Stimulated activated CD8-positive, alpha-beta memory T cell treated with anti-CD3 and anti-CD28 coated beads, Interleukin-2, amount 100 ng/mL, for 1 hour (primary cell): ENCODE data around the gene GSTM3.

Source experiments
- DNase-seq, 2 donors: peaks; one replicate each; pipeline ENCODE4 v3.0.0-alpha.2; 2020; ENCODE audit warnings: low read depth in 2 of 2

GSTM3 gene

DNA sequence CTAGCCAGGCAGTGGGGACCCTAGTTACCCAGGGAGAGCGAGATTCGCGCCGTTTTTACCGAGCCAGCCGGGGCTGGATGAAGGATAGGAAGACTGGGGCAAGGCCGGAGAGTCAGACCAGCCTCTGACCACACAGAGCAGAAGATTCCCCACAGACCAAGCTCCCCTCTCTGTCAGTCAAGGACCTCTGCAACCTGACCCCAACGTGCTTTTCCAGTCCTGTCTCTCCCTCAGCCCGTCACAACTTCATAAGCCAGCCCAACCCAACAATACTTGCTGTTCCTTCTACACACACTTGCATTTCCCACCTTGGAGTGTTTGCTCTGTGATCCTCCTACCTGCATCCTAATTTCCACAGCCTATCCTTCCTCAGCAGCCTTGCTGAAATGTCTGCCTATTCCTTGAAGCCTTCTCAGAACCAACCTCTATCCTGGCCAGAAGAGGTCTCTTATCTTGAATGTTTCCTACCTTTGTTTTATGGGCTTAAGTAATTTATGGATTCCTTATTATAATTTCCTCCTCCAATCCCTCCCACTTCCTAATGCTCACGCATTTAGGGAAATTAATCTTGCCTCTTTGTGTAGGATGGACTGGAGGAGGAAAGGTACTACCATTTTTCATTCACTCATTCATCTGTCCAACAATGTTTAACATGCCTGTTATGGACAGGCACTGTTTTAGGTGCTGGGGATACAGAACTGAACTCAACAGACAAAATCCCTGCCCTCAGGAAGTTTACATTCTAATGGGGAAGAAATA lies at the start of gene GSTM3:
Gene GSTM3 (minus strand): TSS at position 424 of the 759 bp plus-strand sequence. CDS start 751 bp downstream, outside the sequence.
- DNase-seq: no peak

DNA sequence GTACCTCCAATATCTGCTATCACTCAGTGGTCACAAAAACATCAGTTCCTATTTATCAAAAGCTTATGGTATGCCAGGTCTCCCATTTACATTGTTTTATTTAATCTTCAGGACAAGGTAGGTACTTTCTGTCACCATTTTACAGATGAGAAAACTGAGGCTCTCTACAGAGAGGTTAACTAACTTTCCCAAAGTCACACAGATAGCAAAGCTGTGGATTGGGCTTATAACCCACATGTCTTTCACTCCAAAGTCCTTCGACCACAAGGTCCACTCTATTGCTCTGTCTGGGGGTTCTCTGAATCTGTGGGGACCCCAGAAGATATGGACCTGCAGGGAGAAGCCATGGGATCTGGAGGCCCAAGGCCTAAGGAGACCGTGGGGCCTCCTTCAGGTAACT lies 49.5 kb upstream of the GSTM3 start:
- no peak for DNase-seq

DNA sequence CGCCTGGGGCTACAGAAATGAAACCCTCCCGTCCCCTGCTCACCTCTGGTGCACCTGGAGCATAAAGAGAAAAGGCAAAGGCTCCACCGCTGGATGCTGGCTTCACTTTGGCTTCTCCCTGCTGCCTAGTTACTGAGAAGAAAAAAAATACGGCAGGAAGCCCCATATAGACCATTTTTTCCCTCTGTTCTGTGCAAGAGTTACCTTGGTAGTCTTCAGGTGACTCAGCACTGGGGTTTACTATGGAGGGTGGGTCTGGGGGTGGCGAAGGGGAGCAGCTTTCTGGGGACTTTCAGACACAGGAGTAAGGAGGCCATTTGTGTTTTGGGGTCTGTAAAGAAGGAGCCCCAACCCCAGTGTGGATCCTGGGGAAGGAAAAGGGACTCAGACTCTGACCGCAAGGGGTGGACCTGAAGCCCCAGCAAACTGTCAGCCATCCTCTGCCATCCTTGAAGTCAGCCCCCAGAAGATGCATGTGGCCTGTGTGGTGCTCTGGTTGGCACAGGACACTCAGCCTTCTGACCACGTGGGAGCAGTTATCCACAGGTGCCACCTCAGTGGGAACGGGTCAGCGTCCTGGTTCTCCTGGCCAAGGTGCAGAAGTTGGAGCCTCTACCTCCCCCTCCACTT lies 48.8 kb upstream of the GSTM3 start:
- DNase-seq: no peak

DNA sequence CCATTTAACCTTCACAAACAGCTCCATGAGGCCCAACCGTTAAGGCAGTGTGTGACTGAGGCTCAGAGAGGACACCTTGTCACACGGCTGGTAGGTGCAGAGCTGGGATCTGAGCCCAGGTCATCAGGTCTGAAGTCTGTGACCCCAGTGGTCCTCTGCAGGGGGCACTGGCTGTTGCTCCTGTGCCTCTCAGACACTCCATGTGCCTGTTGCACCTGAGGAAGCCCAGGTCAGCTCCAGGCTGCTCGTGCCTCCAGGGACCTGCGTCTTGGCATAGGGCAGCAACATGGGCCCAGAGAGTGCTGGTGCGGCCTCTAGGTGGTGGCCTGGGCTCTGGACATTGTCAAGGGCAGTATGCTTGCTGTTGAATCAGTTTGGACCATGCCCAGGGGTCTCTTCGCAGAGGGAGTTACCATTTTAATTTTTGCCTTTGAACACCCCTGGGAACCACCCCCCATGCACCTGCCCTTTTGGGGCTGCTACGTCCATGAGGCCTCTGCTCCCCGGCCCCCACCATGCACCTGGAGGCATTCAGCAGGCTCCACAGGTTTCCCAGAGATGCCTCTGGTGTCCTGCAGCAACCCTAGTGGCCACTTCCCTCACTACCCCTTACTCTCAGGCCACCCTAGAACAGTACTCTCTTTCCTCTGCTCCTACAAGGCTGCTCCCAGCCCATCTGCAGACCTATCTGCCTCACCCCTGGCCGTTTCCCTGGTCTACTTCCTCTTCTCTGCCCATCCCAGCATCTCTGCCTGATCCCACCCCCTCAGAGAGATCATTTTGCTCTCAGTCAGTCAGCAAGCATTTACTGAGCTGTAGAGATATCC lies 48.1 kb upstream of the GSTM3 start:
- no peak for DNase-seq

DNA sequence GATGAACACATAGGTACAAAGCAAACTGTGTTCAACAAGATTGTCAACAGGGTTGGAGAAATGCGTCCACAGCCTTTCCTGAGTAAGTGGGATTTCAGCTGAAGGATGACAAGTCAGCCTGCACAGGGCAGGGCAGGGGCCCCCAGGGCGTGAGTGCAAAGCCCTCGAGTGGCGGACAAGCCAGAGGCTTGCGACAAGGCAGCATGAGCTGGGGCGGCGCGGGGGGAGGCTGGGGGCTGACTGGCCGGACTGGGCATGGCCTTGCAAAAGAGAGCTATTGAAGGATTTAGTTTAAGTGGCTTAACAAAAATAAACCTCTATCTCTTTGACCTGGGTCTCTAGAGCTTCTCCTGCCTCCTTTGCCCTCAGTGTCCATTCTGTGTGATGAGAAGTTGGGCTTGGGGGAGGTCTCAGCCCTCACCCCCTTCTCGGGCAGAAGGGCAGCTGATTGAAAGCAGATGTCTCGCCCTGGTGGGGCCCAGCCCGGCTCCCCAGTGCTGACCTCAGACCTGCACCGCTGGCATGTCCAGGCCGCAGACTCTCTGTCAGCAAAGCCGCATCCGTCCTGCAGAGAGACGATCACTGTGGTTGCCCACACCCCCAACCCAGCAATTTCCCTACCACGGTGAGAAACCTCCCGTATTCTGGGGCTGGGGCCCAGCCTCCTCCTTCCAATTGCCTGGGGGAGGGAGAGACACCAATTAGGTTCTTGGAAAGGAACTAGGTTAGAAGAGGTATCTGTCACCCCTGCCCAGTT lies 47.2 kb upstream of the GSTM3 start:
- DNase-seq: no peak

DNA sequence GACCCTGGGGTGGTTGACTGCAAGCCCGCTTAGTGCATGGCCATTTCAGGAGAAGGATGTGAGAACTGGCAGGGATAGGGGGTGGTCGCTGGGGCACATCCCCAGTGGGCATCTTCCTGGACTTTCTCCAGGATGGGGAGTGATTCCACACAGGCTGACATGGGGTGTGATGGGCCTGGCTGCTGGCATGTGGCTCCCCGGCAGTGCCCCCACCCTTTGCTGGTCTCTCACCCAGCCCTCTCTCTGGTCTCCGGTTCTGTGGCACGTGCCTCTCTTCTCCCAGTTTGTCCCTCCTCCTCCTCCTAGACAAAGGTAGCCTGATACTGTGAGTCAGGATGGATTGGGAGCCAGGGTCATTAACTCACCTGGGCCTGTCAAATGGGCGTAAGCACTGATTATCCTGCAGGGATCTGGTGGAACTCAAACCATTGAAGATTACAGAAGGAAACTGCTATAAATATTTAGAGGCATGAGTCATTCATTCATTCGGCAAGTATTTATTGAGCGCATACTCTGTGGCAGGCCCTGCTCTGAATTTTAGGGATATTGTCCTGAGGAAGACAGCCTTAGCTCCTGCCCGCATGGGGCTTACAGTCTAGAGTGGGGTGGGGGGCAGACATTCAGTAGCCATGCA lies 46.5 kb upstream of the GSTM3 start:
- no peak for DNase-seq

DNA sequence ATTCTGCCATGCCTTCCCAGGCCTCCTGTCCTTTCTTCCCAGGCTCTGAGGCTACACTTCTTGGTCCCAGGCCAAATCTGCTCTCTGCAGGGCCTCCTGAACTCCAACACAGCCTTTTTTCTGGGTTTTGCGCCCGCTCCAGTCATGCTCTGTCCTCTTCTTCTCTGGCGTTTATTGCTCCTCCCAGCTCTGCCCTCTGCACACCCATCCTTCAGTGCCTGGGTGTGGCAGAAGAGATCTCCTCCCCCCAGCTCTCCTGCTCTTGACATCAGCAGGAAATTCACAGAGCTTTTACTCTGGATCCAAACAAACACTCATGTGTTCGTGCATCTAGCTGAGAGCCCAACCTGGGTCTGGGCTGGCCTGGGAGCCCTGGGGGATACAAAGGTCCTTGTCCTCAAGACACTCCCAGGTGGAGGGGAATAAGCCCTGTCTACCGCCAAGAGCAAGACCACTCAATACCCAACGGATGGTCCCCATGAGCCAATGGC lies 45.7 kb upstream of the GSTM3 start:
- no peak for DNase-seq

DNA sequence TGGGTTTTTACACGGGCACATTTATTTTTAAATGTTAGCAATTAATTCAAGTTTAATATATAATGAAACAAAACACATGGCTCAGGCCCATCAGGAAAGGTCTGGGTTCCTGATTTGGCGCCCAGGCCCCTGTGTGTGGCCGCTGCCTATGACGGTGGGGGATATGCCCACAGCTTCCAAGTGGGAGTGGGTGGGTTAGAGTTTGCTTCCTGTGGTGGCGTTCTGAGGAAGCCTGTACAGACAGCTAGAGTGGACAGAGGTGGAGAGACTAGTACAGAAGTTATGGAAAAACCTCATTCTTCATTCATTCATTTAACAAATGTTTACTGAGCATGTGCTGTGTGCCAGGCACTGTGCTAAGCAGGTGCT lies 45.3 kb upstream of the GSTM3 start:
- DNase-seq: no peak

DNA sequence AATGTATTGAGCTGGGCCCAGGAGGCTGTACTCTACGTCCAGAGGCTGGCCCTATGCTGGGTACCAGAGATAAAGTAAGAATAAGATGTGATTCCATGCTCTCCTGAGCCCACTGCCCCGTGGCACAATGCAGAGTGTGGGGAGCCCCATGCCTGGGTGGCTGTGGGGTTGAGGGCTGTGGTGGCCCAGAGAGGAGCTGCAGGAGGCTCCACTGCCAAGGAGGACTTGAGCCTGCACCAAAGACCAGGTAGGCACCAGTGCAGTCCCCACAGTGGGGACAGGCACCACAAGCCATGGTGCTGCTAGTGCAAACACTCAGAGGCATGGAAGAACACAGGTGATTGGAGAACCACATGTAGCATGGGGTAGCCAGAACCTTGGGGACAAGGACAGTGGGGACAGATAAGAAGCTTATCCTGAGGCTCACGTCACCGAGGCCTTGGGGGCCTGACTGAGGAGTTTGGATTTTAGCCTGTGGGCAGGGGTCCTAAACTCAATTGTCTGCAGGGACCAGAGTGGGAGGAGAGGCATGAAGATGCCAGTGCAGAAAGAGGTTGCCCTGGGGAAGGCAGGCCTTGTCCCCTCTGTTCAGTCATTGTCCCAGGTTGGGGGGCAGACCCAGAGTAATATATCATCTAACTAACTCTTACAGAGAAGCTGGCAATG lies 44.7 kb upstream of the GSTM3 start:
- DNase-seq: no peak

DNA sequence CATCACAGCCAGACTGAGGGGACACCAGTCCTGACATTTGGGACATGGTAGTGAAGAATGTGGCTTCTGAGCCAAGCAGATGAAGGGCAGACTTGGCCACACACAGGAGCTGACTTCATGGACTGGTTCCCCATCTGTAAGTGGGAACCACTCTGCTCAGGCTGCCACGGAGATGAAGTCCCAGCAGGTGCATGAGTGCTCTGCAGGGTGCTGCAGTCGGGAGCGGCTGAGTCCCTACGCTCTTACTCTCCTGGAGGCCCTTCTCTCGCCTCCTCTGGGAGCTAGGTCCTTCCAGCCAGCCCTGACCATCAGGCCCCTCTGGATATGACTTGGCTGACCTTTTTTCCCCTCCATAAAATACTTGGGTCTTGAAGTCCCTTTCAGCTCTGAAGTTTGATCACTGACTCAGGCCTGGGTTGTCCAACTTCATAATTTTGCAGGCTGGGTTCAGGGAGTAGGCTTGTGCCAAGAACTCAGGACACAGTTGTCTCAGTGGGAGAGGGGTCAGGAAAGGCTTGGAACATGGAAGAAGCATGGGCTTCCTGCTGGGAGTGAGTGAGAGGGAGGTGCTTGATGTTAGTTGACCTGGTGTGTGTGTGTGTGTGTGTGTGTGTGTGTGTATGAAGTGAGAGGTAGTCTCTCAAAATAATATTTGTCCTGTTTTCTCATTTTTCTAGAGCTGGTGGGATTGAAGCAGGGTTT lies 43.9 kb upstream of the GSTM3 start:
- DNase-seq: no peak

DNA sequence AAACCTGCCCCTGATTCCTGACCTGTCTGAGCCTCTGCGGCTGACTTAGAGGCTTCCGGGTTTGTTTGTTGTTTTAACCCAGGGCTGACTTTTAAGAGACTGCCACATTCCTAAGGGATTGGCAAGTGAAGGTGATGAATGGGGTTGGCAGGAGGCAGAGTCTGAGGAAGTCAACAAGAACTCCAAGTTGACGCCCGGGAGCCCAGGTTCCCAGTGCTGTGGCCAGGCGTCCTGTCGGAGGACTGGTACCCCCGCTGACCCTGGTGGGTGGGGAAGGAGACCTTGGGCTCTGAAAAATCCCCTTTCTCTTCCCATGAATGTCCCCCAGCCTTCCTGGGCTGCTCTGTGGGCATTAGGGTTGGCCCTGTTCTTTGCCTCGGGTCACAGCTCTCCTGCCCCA lies 42.6 kb upstream of the GSTM3 start:
- no peak for DNase-seq

DNA sequence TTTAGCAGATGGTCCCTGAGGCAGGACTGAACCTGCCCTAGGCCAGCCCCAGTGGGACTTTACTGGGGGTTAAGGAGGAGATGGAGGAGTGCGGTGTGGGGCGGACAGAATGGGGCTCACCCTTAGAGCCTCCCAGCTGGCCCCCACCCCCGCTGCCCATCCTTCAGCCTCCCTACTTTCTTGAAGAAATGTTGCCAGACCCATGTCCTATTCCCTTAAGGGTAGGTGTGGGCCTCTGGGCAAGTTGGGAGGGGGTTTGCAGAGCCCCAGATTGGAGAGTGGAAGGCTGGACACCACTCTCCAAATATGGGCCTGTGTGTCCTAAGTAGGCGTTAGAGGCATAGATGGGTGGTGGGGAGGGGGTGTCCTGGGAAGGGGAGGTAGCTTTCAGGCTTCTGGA lies 42.1 kb upstream of the GSTM3 start:
- DNase-seq: no peak

DNA sequence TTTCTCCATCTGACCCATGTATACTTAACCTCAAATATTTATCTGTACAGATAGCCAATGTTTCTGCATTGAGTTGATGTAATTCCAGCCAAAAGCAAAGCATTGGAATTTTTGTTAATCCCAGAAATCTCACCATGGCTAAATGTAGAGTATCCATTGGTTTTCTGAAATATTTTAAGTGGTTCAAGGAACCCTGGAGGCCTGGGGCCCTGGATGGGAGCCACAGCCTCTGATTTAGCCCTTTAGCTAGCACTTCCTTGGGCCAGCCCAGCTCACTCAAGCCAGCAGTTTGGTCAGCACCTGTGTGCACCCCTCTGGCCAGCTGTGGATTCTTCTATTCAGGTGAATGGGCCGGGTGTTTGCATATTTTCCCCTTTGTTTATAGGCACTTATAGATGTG lies 41.7 kb upstream of the GSTM3 start:
- DNase-seq: no peak

DNA sequence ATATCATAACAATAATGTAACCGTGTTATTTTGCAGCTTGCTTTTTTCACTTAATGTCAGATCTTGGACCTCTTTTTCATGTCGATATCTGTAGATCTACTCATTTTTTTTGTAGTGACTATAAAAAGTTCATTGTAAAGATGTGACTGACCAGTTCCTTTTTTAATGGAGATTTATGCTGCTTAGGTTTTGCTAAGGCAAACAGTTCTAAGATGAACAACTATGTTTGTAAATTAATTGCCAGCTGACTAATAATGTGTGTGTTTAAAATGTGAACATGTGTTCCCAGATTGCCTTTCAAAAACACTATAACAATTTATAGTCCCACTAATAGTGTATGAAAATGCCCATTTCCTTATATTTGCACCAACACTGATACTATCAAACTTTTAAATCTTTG lies 41.0 kb upstream of the GSTM3 start:
- DNase-seq: no peak

DNA sequence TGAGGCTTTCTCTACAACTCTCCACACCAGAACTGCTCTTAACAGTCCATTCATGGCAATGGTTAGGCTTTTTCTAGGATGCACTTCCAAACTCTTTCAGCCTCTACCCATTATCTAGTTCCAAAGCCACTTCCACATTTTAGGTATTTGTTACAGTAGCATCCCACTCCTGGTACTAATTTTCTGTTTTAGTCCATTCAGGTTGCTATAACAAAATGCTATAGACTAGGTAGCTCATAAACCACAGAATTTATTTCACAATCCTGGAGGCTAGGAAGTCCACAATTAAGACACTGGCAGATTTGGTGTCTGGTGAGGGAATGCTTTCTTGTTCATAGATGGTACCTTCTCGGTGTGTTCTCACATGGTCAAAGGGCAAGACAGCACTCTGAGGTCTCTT lies 40.1 kb upstream of the GSTM3 start:
- no peak for DNase-seq

DNA sequence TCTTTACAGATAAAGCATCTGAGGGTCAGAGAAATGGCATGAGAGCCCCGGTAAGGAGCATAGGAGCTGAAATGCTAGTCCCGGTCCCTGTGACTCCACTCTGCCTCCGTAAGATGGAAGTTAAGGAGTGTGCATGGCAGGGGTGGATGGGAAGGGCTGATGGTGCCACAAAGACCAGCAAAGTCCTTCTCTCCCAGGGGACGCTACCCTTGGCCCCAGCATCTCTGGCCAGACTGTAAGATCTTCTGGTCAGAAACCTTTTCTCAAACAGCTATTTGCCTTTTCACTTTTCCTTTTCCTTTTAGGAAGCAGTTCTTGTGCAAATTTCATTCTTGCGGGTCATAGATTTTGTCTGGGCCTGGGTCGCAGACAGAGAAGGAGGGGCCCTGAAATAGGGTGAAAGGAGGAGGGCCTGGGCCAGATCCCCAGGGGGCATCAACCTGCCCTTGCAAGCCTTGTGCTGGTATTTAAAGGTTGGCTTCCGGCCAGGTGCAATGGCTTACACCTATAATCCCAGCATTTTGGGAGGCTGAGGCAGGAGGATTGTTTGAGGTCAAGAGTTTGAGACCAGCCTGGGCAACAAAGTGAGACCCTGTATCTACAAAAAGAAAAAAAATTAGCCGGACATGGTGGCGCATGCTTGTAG lies 37.3 kb upstream of the GSTM3 start:
- no peak for DNase-seq

DNA sequence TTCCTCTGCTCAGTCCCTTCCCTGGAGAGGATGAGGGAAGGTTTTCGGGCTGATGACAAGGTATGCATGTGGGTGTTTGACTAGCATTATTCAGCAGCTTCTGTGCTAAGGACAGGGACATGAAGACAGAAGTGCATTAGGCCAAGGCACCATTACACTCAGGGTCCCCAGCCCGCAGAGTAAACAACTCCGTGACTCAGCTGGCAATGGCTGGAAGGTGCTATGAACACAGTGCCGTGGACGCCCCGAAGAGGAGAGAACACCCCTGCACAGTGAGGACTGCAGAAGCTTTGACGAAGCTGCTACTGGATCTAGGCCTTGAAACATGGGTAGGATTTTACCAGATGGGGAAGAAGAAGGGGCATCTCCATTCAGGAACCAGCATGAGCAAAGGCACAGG lies 36.6 kb upstream of the GSTM3 start:
- no peak for DNase-seq

DNA sequence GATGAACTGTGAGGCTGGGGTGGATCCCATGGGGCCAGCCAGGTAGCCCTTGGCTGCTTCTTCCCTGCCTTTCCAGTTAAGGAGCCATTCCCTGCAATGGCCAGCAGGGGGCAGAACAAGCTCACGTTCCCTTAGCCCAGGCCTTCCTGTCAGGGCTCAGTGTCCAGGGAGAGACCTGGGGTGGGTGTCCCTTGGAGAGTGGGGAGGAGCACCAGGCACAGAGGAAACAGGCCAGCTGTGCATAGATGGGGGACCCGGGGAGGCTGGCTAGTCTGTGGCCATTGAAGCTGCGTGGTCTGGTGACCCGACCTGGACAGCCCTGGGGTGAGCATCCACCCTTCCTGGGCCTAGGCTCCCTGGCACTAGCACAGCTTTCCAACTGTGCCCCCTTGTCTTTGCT lies 36.1 kb upstream of the GSTM3 start:
- peak; percentile 53 for DNase-seq

DNA sequence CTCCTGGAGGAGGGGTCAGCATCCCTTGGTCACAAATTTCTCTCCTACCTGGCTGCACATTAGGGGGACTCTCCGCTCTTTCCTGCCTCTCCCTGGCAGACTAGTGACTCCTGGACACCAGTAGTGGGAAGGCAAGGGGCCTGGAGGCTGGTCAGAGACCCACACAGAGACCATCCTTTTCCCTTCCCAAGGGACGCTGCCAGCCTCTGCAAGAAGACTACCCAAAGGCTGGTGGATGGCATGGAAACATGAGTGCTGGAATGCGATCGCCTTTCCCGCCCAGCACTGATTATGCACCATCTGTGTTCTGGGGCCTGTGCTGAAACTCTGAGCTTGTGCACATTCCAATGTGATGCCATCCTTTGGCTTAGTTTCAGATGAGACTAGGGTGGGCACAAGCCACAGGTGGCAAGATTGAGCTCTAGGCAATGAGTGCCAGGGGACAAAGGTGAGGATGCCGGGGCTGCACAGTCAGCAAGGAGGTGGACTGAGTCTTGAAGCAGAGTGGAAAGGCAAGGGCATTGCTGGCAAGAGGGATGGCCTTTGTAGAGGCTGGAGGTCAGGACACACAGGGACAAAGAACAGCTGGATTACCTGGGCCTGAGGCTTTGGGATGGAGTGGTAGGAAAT lies 35.5 kb upstream of the GSTM3 start:
- DNase-seq: no peak
